Suprapubic skin (tissue), 4 donors: ENCODE results near the gene CSNK1G1. TPM values are rescaled to one million over a fixed set of nuclear protein-coding genes. Genes with fewer than 3 reads are reported as not detected.

Experiments used
- DNase-seq, 2 donors: peaks; one replicate each; pipeline ENCODE4 v3.0.0-alpha.2; 2019; ENCODE audit warnings: low spot score in 2 of 2
- H3K27ac ChIP-seq: fragments of 200-600 bp; sonication (generic); one replicate; pipeline ENCODE4 v1.5.1; 2019
- H3K27me3 ChIP-seq: fragments of 200-600 bp; sonication (generic); one replicate; pipeline ENCODE4 v1.5.1; 2019
- H3K36me3 ChIP-seq: fragments of 200-600 bp; sonication (generic); one replicate; pipeline ENCODE4 v1.5.1; 2019
- H3K4me1 ChIP-seq: fragments of 200-600 bp; sonication (generic); one replicate; pipeline ENCODE4 v1.5.1; 2019
- H3K4me3 ChIP-seq: fragments of 200-600 bp; sonication (generic); one replicate; pipeline ENCODE4 v1.5.1; 2019; ENCODE audit warnings: mild to moderate bottlenecking
- H3K9me3 ChIP-seq: fragments of 200-600 bp; sonication (generic); one replicate; pipeline ENCODE4 v1.5.1; 2019
- EP300 ChIP-seq: sonication (generic); formaldehyde crosslinking; IDR thresholded peaks from one replicate; pipeline ENCODE4 v1.6.1; 2017; ENCODE audit warnings: antibody characterized with exemption
- POLR2A ChIP-seq, 2 donors: fragments of 450-650 bp; IDR thresholded peaks; one replicate each; pipeline ENCODE4 v1.6.1; 2017; ENCODE audit warnings: antibody characterized with exemption in 2 of 2, mild to moderate bottlenecking in 2 of 2, moderate library complexity in 2 of 2
- POLR2AphosphoS5 ChIP-seq, 3 donors: sonication (generic); formaldehyde crosslinking; IDR thresholded peaks; one replicate each; pipeline ENCODE4 v1.6.1; 2017; ENCODE audit warnings: antibody characterized with exemption in 3 of 3
- WGBS: methylation state at CpG from one replicate; pipeline ENCODE4 v1.1.5; 2018; 5-methylcytosine and 5-hydroxymethylcytosine counted together
- total RNA-seq, 4 donors: library from RNA; depleted of rRNA; stranded (reverse); fragments of >200 nt; gene quantifications; one replicate each; pipeline ENCODE4 v1.1.0, GENCODE V29; 2016
- TF ChIP-seq, protein P1 (sequence below), 2 donors: fragments of 200-600 bp in 1 of 2; fragments of 450-650 bp in 1 of 2; sonication (generic) in 1 of 2; IDR thresholded peaks; one replicate each; pipeline ENCODE4 v1.5.1; 2016 to 2019; ENCODE audit warnings: antibody characterized with exemption in 2 of 2, mild to moderate bottlenecking in 1 of 2, moderate library complexity in 1 of 2

CSNK1G1 gene
- total RNA-seq, 4 donors from 2014 or later: 15.9 to 28.8 (median 23.9) TPM

DNA sequence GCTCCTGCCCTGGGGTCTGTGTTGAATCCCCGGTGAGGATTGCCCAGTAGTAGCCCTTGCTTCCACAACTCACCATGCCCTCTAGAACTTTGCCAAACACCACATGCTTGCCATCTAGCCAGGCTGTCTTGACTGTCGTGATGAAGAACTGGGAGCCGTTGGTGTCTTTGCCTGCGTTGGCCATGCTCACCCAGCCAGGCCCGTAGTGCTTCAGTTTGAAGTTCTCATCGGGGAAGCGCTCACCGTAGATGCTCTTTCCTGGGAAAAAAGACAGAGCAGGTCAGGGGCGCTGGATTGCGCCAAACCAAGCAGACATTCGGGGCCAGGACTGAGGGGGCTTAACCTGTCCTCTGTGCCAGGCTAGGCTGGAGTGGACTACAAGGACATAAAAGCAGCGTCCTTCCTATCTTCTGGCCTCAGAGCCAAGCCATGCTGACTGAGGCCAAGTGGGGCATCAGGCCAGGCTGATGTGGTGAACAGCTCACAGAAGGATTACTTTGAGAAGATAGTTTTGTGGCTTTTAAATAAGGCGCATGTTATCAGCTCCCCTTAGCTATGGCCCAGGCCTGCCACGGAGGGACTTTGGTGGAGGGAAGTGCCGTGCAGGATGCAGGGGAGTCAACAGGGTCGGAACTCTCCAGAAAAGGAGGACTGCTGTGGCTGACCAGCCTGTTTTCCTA lies 199.2 kb downstream of the CSNK1G1 start:
- peak in 1 of 2 donors; percentile 67 for DNase-seq
- Histone ChIP-seq H3K27ac (no peak overlapping the region), H3K4me3 (no peak overlapping the region), H3K36me3 (peaks cover 75% of the 10 kb centered on the region), H3K27me3 (peaks cover 14% of the 10 kb centered on the region), H3K4me1 (peaks cover 46% of the 10 kb centered on the region), H3K9me3 (no peaks in the 10 kb centered on the region)
- WGBS: 89% methylated on average over 13 of the region's 16 CpGs
- TF ChIP-seq, protein P1, sequence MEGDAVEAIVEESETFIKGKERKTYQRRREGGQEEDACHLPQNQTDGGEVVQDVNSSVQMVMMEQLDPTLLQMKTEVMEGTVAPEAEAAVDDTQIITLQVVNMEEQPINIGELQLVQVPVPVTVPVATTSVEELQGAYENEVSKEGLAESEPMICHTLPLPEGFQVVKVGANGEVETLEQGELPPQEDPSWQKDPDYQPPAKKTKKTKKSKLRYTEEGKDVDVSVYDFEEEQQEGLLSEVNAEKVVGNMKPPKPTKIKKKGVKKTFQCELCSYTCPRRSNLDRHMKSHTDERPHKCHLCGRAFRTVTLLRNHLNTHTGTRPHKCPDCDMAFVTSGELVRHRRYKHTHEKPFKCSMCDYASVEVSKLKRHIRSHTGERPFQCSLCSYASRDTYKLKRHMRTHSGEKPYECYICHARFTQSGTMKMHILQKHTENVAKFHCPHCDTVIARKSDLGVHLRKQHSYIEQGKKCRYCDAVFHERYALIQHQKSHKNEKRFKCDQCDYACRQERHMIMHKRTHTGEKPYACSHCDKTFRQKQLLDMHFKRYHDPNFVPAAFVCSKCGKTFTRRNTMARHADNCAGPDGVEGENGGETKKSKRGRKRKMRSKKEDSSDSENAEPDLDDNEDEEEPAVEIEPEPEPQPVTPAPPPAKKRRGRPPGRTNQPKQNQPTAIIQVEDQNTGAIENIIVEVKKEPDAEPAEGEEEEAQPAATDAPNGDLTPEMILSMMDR (IDR thresholded peaks at IDR 0.05): no peak
- TF ChIP-seq EP300 (no peak), POLR2A (IDR thresholded peaks at IDR 0.05) (no peak), POLR2AphosphoS5 (IDR thresholded peaks at IDR 0.05) (no peak)

DNA sequence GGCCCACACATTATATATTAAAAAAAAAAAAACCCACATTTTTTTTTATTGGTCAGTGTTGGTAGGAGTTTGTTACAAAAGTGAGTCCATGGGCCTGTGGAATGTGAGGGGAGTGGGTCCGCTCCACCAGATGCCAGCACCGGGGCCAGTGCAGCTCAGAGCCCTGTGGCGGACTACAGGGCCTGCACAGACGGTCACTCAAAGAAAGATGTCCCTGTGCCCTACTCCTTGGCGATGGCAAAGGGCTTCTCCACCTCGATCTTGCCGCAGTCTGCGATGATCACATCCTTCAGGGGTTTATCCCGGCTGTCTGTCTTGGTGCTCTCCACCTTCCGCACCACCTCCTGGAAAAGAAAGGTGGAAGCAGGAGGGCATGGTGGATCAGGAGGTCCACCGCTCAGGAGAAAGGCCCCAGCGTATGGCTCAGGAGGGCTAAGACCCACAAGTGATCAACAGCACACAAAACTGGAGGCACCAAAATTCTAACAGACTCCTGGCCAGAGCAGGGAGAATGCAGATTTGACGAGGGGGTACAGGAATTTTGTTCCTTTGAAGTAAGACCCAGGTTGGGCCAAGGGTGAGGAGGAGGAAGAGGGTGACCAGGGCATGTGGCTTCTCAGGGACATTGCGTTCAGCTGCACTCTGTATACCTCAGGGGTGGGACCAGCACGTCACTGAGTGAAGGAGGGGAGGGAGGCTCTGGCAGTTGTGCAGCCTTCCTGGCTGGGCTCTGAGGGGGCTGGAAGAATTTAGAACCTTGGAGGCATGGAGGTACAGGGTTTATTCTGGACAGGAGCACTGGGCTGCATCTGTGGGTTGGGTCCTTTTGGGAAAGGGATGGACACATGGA lies 199.9 kb downstream of the CSNK1G1 start:
- Histone ChIP-seq H3K4me3 (no peak overlapping the region), H3K4me1 (peaks cover 46% of the 10 kb centered on the region), H3K36me3 (peaks cover 69% of the 10 kb centered on the region), H3K27ac (no peak overlapping the region), H3K27me3 (peaks cover 20% of the 10 kb centered on the region), H3K9me3 (no peaks in the 10 kb centered on the region)
- TF ChIP-seq POLR2A (IDR thresholded peaks at IDR 0.05): no peak
- TF ChIP-seq, protein P1 (IDR thresholded peaks at IDR 0.05): no peak
- no peak for TF ChIP-seq POLR2AphosphoS5 (IDR thresholded peaks at IDR 0.05)
- no peak for TF ChIP-seq EP300
- DNase-seq: peak in 1 of 2 donors; percentile 73
- 91% methylated on average over 15 of the region's 15 CpGs for WGBS

DNA sequence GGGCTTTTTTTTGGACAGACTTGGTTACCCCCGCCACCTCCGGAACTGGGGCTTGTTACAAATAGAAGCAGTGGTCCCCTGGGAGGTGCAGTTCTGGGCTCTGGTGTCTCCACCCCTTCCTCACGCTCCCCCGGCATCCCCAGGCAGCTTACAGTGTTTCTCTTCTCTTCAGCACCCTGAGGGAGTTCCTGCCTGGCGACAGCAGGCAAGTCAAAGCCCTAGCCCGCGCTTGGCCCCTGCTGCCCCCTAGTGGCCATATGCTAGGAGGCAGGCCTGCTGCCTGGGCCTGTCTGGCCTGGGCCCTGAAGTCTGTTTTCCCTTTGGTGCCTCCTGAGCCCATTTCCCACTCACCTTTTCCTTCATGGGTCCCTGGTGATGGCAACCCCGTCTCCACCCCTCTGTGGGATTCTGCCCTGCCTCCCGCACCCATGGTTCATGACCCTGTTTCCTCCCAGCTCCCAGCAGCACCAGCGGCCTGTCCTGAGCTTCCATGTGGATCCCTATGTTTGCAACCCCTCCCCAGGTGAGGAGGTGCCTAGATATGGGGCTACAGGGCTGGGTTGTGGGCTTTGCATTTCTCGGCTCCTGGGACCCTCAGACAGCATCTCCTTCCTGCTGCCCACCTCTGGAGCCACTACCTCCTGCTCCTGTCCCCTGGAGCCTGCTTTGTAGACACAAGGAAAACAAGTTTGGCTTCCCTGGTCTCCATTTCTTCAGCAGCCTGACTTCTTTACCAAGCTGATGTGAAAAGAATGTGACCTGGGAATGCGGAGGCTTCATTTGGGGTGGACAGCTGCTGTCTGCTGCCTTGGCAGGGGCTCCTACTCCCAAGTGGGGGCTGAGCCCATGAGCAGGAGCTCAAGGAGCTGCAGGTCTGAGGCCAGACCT lies 202.2 kb downstream of the CSNK1G1 start:
- Histone ChIP-seq H3K4me3 (no peak overlapping the region), H3K36me3 (peaks cover 46% of the 10 kb centered on the region), H3K9me3 (no peaks in the 10 kb centered on the region), H3K27ac (no peak overlapping the region), H3K27me3 (peaks cover 20% of the 10 kb centered on the region), H3K4me1 (peaks cover 28% of the 10 kb centered on the region)
- no peak for TF ChIP-seq POLR2A (IDR thresholded peaks at IDR 0.05)
- TF ChIP-seq, protein P1 (IDR thresholded peaks at IDR 0.05): peak; percentile 87 to 99
- peak; percentile 91 to 93 for DNase-seq
- WGBS: 26% methylated on average over 11 of the region's 12 CpGs

DNA sequence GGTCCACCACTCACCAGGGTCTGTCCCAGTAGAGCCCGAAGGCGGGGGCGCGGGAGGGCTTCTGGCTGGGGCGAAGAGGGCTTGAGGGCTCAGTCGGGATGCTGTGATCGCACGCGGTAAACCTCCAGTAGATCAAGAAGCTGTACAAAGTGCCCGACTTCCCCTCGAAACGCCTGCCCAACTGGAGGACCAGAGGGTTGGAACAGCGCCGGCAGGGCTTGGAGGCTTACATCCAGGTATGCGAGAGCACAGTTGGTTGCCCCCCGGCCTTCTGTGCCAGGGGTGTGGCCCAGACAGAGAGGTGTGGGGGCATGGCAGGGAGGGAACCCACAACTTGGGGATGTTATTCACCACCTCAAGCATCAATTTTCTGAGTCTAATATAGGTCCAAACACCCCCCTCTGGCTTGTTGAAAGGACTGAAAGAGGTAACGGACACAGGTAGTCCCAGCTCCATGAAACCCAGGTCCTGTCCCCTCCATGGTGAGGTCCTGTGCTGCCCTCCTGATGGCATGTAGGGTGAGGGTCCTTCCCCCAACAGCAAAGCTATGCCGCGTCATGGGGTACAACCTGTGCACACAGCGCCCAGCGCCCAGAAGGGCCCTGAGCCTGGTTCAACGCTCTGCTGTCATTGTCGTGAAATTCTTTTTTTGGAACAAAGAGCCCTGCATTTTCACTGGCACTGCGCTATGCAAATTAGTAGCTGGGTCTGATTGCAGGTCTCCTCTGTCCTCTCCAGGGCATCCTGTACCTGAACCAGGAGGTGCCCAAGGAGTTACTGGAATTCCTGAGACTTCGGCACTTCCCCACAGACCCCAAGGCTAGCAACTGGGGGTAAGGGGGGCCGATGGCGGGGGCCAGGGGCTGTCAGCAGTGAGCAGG lies 203.2 kb downstream of the CSNK1G1 start:
- Histone ChIP-seq H3K36me3 (peaks cover 36% of the 10 kb centered on the region), H3K4me3 (peak overlapping the region; percentile 57), H3K4me1 (peaks cover 28% of the 10 kb centered on the region), H3K27ac (no peak overlapping the region), H3K27me3 (peaks cover 20% of the 10 kb centered on the region), H3K9me3 (no peaks in the 10 kb centered on the region)
- TF ChIP-seq, protein P1 (IDR thresholded peaks at IDR 0.05): no peak
- no peak for TF ChIP-seq POLR2A (IDR thresholded peaks at IDR 0.05)
- no peak for TF ChIP-seq EP300
- TF ChIP-seq POLR2AphosphoS5 (IDR thresholded peaks at IDR 0.05): no peak
- WGBS: 13% methylated on average over 9 of the region's 27 CpGs
- DNase-seq: no peak
